NCI-H1105 treated with DMSO at 0.1 percent for 48 hours (cell line): Measurements from ENCODE around the gene FAM219B.
"Not testable (repeated sequence)": the region's sequence is repeated elsewhere in the genome, so short reads cannot be mapped to it uniquely, and the experiment has no call there.

Experiments used
- DNase-seq: peaks from one replicate; lab custom pipeline; 2025; lab: John Stamatoyannopoulos, UW

Gene FAM219B

GRCh38 chr15:74906450-74907162 is at the start of gene FAM219B:
TSS of gene FAM219B (minus strand) at chr15:74906851. CDS start at chr15:74906800, 51 bp downstream.
- DNase-seq, result peak; percentile 51

DNA sequence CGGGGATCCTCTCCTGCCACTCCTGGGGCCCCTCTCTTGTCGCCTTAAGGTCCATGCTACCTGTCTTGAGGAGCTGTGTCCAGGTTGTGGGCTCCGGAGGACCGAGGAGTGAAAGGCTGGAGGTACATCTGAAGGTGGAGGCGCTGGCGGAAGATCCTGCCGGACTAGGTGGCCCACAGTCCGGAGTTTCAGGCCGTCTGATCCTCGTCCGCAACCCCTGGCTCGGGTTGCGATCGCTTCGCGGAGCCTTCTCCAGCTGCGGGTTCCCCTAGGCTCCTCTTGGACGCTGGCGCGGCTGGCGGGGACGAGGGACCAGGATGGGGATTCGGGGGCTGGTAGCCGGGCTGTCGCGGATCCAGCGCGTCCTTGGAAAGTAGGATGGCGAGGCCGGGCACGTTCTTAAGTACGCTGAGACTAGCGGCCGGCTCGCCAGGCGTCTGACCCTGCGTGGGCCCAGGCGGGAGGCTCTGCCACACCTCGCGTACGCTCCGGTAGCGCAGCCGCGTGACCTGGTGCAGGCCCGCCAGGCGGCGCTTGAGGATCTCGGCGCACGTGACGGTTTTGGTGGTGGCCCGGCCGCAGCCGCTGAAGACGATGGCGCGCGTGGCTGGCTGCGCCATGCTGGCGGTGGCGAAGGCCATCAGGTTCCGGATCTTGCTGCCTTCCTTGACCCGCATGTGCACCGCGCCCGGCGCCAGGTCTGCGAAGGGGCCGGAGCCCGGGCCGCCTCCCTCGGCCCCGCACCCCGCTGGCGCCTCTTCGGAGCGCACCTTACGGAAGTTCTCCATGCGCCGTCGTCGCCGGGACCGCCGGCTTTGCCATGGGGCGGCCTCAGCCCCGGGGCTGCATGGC is 49.4 kb upstream of the FAM219B start:
- DNase-seq, result peak; percentile 47

- DNase-seq, result no peak
These were observed 48.4 kb upstream of the FAM219B start for GRCh38 chr15:74955017-74955416.

GRCh38 chr15:74954515-74954914 is 47.9 kb upstream of the FAM219B start:
- DNase-seq, result no peak

DNA sequence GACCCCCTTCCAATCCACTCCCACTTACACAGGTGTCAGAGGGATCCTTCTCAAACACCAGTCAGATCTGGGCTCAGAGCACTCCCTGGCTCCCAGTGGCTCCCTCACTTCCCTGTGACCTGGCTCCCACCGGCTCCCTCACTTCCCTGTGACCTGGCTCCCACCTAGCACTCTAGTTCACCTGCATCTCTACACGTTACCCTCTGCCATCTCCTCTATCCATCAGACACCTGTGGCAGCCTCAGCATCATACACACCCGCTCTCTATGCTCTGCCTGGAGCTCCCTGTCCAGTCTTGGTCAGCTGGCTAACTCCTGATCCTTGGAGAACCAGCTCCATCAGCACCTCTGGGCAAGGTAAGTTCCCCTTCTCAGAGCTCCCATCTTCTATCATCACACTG is 44.4 kb upstream of the FAM219B start:
- DNase-seq, result no peak

DNA sequence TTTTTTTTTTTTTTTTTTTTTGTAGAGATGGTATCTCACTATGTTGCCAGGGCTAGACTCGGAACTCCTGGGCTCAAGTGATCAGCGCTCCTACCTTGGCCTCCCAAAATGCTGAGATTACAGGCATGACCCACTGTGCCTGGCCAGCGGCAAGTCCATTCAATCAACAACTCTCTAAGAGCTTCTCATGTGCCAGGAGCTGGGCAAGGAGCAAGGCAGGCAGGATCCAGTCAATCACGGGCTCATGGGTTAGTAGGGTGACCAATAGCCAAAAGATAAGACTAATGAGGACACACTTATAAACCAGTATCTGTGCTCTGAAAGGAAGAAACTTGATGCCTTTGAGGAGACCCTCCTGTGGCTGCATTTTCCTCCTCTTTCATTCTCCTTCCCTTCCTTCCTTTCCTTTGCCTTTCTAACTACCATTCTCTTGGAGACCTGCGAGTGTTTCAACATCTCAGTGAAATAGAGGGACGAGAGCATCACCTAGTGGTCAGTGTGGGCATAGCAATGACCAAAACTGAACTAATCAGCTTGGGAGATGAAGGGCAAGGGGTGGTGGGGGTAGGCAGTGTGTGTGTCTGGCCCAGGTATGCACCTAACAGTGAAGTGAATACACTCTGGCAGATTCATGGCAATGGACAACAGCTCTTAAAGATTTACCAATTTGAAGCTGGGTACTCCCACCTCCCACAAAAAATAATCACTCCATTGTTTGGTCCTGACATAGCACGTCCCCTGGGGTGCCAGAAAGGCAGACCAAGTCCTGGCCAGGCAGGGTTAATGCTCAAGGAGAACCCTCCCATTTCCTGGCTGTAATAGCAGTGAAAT is 43.6 kb upstream of the FAM219B start:
- peak; percentile 43 for DNase-seq

GRCh38 chr15:74937590-74938371 is 31.1 kb upstream of the FAM219B start, which contains the start of gene COX5A:
TSS of gene COX5A (minus strand) at chr15:74938073. CDS start at chr15:74938014, 59 bp downstream.
- DNase-seq, result peak; percentile 87

DNA sequence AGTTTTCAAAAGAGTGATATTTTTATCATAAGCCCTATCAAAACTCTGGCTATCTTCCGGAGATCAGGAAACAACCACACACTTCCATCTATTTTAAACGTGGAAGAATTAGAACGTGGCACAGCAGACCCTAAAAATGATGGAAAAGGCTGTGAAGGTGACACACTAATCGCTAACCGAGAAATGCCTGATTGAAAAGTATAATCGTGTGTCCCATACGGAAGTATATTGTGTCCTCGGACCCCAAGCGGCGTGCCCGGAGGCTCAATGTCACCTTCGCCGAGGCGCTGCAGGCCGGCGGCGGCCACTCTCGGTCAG is 30.6 kb upstream of the FAM219B start:
- DNase-seq, result no peak

DNA sequence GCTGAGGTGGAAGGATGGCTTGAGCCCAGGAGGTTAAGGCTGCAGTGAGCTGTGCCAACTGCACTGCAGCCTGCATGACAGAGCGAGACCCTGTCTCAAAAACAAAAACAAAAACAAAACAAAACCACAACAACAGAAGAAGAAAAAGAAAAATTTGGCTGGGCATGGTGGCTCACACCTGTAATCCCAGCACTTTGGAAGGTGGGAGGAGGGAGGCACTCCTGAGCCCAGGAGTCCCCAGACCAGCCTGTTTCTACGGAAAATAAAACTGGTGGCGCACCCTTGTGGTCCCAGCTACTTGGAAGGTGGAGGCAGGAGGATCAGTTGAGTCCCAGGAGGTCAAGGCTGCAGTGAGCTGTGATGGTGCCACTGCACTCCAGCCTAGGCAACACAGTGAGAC is 28.5 kb upstream of the FAM219B start:
- DNase-seq, result not testable (repeated sequence)

DNA sequence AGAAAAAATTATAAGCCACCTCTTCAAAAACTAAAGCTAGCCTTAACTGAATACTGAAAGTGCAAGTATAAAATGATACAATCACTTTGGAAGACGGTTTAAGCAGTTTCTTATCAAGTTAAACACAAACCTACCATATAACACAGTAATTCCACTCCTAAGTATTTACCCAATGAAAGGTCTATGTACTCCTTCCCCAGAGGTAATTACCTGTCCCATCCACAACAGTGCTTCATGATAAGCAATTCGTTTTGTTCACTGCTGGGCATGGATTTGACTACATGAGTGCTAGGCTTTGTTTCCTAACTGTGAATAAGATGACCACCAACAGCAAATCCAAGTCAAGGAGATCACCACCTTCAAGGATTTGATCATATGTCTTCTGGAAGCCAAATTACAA is 26.9 kb upstream of the FAM219B start:
- no peak for DNase-seq

DNA sequence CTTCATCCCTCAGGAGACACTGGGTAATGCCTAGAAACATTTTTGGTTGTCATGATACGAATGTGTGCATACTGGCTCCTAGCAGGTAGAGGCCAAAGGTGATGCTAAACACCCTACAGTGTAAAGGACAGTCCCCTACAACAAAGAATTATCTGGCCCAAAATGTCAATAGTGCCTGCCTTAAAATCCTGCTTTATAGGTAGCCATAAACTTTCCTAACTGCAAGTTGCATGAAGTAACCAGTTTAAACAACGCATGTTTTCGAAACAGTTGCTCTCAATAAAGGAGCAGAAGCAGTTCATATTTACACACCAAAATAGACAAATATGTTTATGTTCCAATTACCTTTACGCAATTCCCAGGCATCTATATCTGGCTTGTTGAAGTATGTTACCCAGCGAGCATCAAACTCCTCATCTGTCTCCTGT is 22.1 kb upstream of the FAM219B start:
- no peak for DNase-seq

DNA sequence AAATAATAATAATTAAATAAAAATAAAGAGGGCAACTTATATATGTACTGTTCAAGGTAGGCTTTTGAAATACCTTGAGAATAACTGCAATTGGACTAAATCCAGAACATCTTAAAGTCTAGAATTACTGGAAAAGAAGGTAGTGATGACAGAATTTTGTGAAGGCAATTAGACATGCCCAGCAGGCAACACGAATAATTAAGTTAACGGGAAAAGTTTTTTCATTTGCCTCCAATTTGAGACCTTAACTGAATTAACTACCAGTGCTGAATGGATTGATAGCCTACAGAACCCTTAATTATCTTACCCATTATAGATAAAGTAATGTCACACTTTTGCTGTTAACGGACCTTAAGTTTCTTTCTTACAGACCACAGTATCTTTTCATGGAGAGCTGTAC is 17.9 kb upstream of the FAM219B start:
- no peak for DNase-seq

GRCh38 chr15:74920456-74920855 is 13.8 kb upstream of the FAM219B start:
- DNase-seq, result no peak

DNA sequence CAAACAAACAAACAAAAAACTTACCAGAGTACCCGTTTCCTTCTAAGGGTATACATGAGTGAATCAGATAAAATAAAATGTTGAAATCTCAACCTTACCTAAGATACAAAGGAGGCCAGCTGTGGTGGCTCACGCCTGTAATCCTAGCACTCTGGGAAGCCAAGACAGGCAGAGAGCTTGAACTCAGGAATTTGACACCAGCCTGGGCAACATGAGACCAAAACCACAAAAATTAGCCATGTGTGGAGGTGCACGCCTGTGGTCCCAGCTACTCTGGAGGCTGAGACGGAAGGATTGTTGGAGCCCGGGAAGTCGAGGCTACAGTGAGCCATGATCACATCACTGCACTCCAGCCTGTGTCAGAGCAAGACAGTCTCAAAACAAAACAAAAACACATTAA is 11.0 kb upstream of the FAM219B start:
- no peak for DNase-seq

- DNase-seq, result not testable (repeated sequence)
These were observed 7.1 kb upstream of the FAM219B start for GRCh38 chr15:74913799-74914198.

GRCh38 chr15:74913041-74913440 is 6.4 kb upstream of the FAM219B start:
- no peak for DNase-seq

GRCh38 chr15:74908635-74909034 is 2.0 kb upstream of the FAM219B start:
- no peak for DNase-seq

DNA sequence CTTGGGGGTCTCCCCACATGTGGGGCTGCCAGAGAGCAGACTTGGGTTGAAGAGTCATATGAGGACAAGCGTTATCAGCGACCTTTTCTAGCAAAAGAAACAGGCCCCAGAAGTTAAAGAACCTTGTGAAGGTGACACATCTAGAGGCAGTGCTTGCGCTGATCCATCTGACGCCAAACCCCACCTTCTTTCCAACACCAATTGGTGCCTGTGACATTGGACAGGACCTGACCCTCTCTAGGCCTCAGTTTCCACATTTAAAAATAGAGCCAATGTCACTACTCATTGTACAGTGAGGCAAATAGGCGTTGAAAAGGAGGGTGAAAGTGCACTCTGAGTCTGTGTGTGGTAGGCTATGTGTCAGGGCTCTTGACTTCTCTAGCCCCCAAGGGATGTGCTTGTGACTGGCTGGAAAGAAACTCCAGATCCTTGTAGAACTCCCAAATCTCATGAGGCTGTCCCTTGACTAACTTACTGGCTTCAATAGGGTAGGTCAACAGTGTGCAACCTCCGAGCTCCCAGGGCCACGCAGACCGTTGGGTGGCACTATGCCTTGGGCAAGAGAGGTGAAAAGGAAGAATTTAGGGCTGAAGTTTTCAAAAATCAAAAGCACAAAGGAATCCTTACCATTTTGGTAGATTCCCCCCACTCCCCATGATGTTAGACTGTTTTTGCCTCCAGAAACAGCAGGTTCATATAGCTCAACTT is 666 bp upstream of the FAM219B start:
- no peak for DNase-seq

- DNase-seq, result no peak
These were observed 593 bp downstream of the FAM219B start for GRCh38 chr15:74906067-74906449.

DNA sequence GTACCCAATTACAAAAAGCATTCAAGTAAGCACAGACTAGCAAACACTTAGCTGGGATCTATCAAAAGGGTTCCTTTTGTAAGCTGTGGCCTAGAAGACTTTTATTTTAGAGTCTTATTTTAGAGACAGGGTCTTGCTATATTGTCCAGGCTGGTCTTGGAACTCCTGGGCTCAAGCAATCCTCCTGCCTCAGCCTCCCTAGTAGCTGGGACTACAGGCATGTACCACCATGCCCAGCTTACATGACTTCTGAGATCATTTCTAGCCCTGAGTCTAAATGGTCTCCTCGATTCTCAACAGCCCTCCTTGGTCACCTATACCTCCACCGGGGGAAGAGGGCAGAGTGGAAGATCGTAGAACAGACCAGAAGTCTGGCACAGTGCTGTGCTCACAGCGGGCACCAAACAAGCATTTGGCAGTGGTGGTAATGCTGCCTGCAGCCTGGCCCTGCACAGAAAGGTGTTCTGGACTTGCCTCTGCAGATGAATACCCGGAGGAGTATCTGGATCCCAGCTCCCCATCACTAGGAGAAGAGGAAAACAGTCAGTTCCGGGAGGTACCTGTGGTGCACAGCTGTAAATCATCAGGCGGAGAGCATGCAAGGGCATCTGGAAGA is 2.4 kb downstream of the FAM219B start:
- no peak for DNase-seq

DNA sequence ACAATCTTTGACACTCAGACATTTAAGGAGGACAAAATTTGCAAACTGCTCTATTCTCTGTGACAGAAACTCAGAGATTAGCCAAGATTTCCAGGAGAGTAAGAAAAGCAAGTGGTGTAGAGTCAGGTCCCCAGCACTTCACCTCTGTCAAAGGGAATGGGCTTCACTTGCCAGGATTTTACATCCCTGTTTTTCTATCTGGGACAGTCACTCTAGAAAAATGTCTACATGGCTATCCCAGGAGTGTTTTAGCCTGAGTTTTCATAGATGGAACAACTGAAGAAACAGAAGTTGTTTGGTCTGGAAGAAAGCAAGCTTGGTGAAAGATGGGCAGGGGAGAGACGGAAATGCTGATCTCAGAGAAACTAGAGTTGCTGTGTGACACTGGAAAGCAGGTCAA is 3.0 kb downstream of the FAM219B start:
- no peak for DNase-seq
